HepG2 (cell line): ENCODE measurements around the gene SAPCD2. TPM values are rescaled to one million over a fixed set of nuclear protein-coding genes. Genes with fewer than 3 reads are reported as not detected.

Source experiments
- AHR ChIP-seq: IDR thresholded peaks from 2 replicates; pipeline ENCODE4 v1.6.1; 2018; ENCODE audit warnings: missing genetic modification reagents, missing compliant biosample characterization
- ARNT2 ChIP-seq: sonication (generic); formaldehyde crosslinking; IDR thresholded peaks from 2 replicates; pipeline ENCODE4 v1.8.0; 2022; ENCODE audit warnings: mild to moderate bottlenecking, low read depth, missing genetic modification reagents, moderate library complexity
- DBP ChIP-seq: sonication (generic); formaldehyde crosslinking; IDR thresholded peaks from 2 replicates; pipeline ENCODE4 v1.4.0; 2020; ENCODE audit warnings: missing genetic modification reagents; ENCODE audit errors: not compliant biosample characterization
- ELF3 ChIP-seq: IDR thresholded peaks from 2 replicates; pipeline ENCODE4 v1.6.1; 2016; ENCODE audit warnings: missing genetic modification reagents, missing compliant biosample characterization
- HDAC2 ChIP-seq: sonication (generic); formaldehyde crosslinking; IDR thresholded peaks from 2 replicates; pipeline ENCODE4 v1.4.0; 2020; ENCODE audit warnings: missing genetic modification reagents
- HES4 ChIP-seq: sonication (generic); formaldehyde crosslinking; IDR thresholded peaks from 2 replicates; pipeline ENCODE4 v1.9.0; 2021; ENCODE audit warnings: mild to moderate bottlenecking, missing genetic modification reagents, borderline replicate concordance
- HOXA3 ChIP-seq: sonication (generic); formaldehyde crosslinking; IDR thresholded peaks from 2 replicates; pipeline ENCODE4 v1.5.0; 2020; ENCODE audit warnings: missing genetic modification reagents
- HOXA9 ChIP-seq: sonication (generic); formaldehyde crosslinking; IDR thresholded peaks from 2 replicates; pipeline ENCODE4 v1.8.1; 2022; ENCODE audit warnings: missing genetic modification reagents, mild to moderate bottlenecking, moderate library complexity, borderline replicate concordance
- PPARG ChIP-seq: conservative IDR thresholded peaks from 2 replicates; pipeline ENCODE4 v1.6.1; 2016; ENCODE audit warnings: missing biosample characterization, missing genetic modification reagents
- RBFOX2 ChIP-seq: fragments of 200-400 bp; formaldehyde crosslinking; IDR thresholded peaks from 2 replicates; pipeline ENCODE4 v1.6.1; 2017; ENCODE audit warnings: low read depth, mild to moderate bottlenecking, low read length
- SALL1 ChIP-seq: sonication (generic); formaldehyde crosslinking; IDR thresholded peaks from 2 replicates; pipeline ENCODE4 v1.8.0; 2022; ENCODE audit warnings: mild to moderate bottlenecking, missing genetic modification reagents
- SMAD1 ChIP-seq: sonication (generic); formaldehyde crosslinking; IDR thresholded peaks from 2 replicates; pipeline ENCODE4 v1.4.0; 2020; ENCODE audit warnings: missing genetic modification reagents, low read depth, mild to moderate bottlenecking, borderline replicate concordance
- TCF12 ChIP-seq, 2 experiments: fragments of 450-650 bp in 1 of 2; sonication (generic) in 1 of 2; formaldehyde crosslinking in 1 of 2; IDR thresholded peaks; 2 replicates each; pipeline versions ENCODE4 v1.6.1 to v1.8.0; 2017 to 2022; ENCODE audit warnings: antibody characterized with exemption in 1 of 2, mild to moderate bottlenecking in 1 of 2, missing genetic modification reagents in 1 of 2, moderate library complexity in 1 of 2
- TSC22D2 ChIP-seq: sonication (generic); formaldehyde crosslinking; IDR thresholded peaks from 2 replicates; pipeline ENCODE4 v1.5.1; 2020; ENCODE audit warnings: missing genetic modification reagents, mild to moderate bottlenecking, borderline replicate concordance
- ZKSCAN8 ChIP-seq: IDR thresholded peaks from 2 replicates; pipeline ENCODE4 v1.6.1; 2016; ENCODE audit warnings: borderline replicate concordance, missing genetic modification reagents, missing compliant biosample characterization
- ZNF282 ChIP-seq: fragments of 450-650 bp; IDR thresholded peaks from 2 replicates; pipeline ENCODE4 v1.6.1; 2018; ENCODE audit not compliant: partially characterized antibody
- ZNF317 ChIP-seq: sonication (generic); formaldehyde crosslinking; IDR thresholded peaks from 2 replicates; pipeline ENCODE4 v1.5.0; 2020; ENCODE audit warnings: mild to moderate bottlenecking, missing genetic modification reagents
- ZNF446 ChIP-seq: sonication (generic); formaldehyde crosslinking; IDR thresholded peaks from 2 replicates; pipeline ENCODE4 v1.5.0; 2020; ENCODE audit warnings: mild to moderate bottlenecking, missing genetic modification reagents
- ZNF577 ChIP-seq: sonication (generic); formaldehyde crosslinking; IDR thresholded peaks from 2 replicates; pipeline ENCODE4 v1.4.0; 2020; ENCODE audit warnings: mild to moderate bottlenecking, low read depth, missing genetic modification reagents, borderline replicate concordance
- ZNF710 ChIP-seq: sonication (generic); formaldehyde crosslinking; IDR thresholded peaks from 2 replicates; pipeline ENCODE4 v1.5.0; 2020; ENCODE audit warnings: mild to moderate bottlenecking, missing genetic modification reagents, borderline replicate concordance
- ZNF747 ChIP-seq: sonication (generic); formaldehyde crosslinking; IDR thresholded peaks from 2 replicates; pipeline ENCODE4 v1.8.1; 2023; ENCODE audit warnings: missing genetic modification reagents, mild to moderate bottlenecking, borderline replicate concordance
- polyA plus RNA-seq, 8 experiments: library from polyadenylated mRNA; depleted of rRNA in 3 of 8; stranded (reverse) in 7 of 8; unstranded in 1 of 8; fragments of >200 nt; fragmentation: Illumina TruSeq in 4 of 8; extraction: Trizol in 4 of 8; gene quantifications; 2 replicates each; pipeline versions ENCODE4 v1.2.1 to v1.2.3, GENCODE V29; 2011 to 2016; ENCODE audit warnings: low read depth in 4 of 8, missing spikeins in 1 of 8, mixed read lengths in 1 of 8; ENCODE audit not compliant: insufficient read depth in 1 of 8
- total RNA-seq, 5 experiments: library from RNA; depleted of rRNA; stranded (reverse); fragments of >200 nt; fragmentation: Illumina TruSeq; extraction: Trizol; gene quantifications; 2 replicates each; pipeline ENCODE4 v1.2.3, GENCODE V29; 2016; ENCODE audit warnings: low read depth in 1 of 5
- TF ChIP-seq, protein P1 (sequence below): sonication (generic); formaldehyde crosslinking; IDR thresholded peaks from 2 replicates; pipeline ENCODE4 v1.8.1; 2023; ENCODE audit warnings: mild to moderate bottlenecking, missing genetic modification reagents, borderline replicate concordance
- TF ChIP-seq, protein P2 (sequence below): sonication (generic); formaldehyde crosslinking; IDR thresholded peaks from 2 replicates; pipeline ENCODE4 v1.5.0; 2020; ENCODE audit warnings: mild to moderate bottlenecking, missing genetic modification reagents, moderate library complexity

SAPCD2 gene
- total and polyA plus RNA-seq, 2 of the 13 experiments (the other 11 are each of a cell fraction or from before 2014, with no cell fraction given) = 21.9 to 42.8 TPM

DNA sequence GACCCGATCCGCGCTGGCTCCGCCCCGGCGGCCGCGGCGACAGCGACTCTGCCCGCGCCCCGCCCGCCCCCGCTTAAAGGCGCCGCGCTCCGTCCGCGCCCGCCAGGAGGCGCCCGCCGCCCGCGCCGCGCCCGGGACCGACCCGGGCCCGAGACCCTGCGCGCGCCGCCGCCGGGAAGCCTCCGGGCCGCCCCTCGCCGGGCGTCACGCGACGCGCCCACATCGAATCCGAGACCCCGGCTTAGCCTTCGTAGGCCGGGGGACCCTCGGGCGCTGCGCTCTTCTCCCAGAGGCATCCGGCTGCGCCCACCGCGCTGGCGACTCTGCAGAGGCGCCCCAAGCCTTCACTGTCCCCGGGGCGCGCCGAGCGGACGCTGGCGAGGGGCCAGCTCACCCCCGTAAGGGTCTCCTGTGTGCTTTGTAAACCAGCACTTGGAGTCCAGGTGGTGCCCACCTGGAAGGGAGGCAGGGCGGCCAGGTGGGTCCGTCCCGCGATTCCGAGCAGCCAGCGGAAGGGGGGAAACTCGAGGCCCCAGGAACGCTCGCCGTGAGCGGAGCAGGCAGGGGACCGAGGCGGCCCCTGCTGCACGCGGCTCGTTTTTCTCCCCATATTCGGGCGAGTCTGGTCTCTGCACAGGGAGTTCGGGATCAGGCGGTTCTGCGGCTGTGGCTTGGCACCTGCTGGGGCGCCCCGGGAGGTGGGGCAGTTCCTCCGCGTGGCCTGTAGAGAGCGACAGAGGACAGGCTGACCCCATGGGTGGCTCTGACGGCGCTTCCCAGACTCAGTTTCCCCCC is 41.9 kb downstream of the SAPCD2 start (continued):
- TF ChIP-seq, protein P1, sequence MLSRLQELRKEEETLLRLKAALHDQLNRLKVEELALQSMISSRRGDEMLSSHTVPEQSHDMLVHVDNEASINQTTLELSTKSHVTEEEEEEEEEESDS (CRISPR knock-in tag) = no peak
- no peak for TF ChIP-seq AHR (CRISPR knock-in tag)
- TF ChIP-seq SMAD1 = no peak
- TF ChIP-seq DBP (CRISPR knock-in tag) = no peak
- 0 out of 2 replicates have a peak, but pooled peaks have one; percentile 35 for TF ChIP-seq RBFOX2
- TF ChIP-seq ZNF577 (CRISPR knock-in tag) = no peak
- peak; percentile 60; the same call in 1 of the 2 replicates for TF ChIP-seq HES4 (CRISPR knock-in tag)
- TF ChIP-seq ZNF747 (CRISPR knock-in tag) = no peak
- TF ChIP-seq HDAC2 (CRISPR knock-in tag) = 0 out of 2 replicates have a peak, but pooled peaks have one; percentile 40
- TF ChIP-seq PPARG (CRISPR knock-in tag) = no peak
- TF ChIP-seq ZNF317 (CRISPR knock-in tag) = no peak
- no peak for TF ChIP-seq TSC22D2 (CRISPR knock-in tag)
- 0 out of 2 replicates have a peak, but pooled peaks have one; percentile 70 for TF ChIP-seq ZNF446
- TF ChIP-seq SALL1 (CRISPR knock-in tag) = 0 out of 2 replicates have a peak, but pooled peaks have one; percentile 15
- TF ChIP-seq HOXA9 (CRISPR knock-in tag) = no peak
- TF ChIP-seq ARNT2 (CRISPR knock-in tag) = 0 out of 2 replicates have a peak, but pooled peaks have one; percentile 14
- no peak for TF ChIP-seq ZNF710 (CRISPR knock-in tag)
- TF ChIP-seq, protein P2, sequence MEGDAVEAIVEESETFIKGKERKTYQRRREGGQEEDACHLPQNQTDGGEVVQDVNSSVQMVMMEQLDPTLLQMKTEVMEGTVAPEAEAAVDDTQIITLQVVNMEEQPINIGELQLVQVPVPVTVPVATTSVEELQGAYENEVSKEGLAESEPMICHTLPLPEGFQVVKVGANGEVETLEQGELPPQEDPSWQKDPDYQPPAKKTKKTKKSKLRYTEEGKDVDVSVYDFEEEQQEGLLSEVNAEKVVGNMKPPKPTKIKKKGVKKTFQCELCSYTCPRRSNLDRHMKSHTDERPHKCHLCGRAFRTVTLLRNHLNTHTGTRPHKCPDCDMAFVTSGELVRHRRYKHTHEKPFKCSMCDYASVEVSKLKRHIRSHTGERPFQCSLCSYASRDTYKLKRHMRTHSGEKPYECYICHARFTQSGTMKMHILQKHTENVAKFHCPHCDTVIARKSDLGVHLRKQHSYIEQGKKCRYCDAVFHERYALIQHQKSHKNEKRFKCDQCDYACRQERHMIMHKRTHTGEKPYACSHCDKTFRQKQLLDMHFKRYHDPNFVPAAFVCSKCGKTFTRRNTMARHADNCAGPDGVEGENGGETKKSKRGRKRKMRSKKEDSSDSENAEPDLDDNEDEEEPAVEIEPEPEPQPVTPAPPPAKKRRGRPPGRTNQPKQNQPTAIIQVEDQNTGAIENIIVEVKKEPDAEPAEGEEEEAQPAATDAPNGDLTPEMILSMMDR (CRISPR knock-in tag) = peak; percentile 59
- TF ChIP-seq ZNF282 = no peak
- peak; percentile 10; the same call in 1 of the 2 replicates for TF ChIP-seq HOXA3 (CRISPR knock-in tag)
- no peak for TF ChIP-seq ZKSCAN8 (CRISPR knock-in tag)
- TF ChIP-seq ELF3 (CRISPR knock-in tag) = no peak
- no peak for TF ChIP-seq TCF12 (IDR thresholded peaks at IDR 0.05)
- no peak for TF ChIP-seq TCF12 (CRISPR knock-in tag; IDR thresholded peaks at IDR 0.05)
